Posterior cingulate gyrus (tissue), 11 donors: ENCODE data around the gene NT5DC2.
A peak's percentile ranks its signal among the peaks of the same experiment; 100 is the strongest.

Source experiments
- DNase-seq, 10 donors: peaks; one replicate each; pipeline versions ENCODE4 v3.0.0 to v3.0.0-alpha.2; 2020 to 2021; ENCODE audit warnings: mixed read lengths in 3 of 10
- intact Hi-C: fragments of 100-400 bp; cut with DNase I; formaldehyde crosslinking; loops from one replicate; pipeline ENCODE4 v1.15.1; 2023

The NT5DC2 gene

DNA sequence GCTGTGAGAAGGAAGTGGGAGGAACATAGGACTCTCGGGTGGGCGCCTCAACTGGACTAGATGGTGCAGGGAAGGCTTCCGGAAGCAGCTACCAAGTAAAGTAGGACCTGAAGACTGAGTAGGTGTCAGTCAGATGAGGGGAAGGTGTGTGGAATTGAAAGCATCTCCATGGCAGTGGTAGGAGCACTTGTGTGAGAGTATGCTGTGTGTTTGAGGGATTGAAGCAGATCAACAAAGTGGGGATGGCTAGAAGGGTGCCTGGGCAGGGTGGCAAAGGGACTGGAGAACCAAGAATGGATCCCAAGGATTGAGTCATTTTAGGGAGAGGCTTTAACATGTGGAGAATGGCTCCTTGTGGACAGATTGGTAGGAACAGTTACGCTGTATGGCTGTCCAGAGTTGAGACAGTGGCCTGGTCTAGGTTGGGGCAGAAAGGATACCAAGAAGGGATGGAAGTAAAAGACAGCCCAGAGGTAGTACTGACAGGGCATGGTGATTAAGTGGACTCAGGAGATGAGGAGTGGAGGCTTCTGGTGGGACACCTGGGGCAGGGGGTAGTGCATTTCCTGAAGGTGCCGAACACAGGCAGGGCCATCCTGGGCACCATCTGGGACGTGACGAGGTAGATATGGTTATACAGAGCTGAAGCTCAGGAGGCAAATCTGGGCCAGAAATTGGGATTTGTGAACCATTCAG, 4.2 kb upstream of the NT5DC2 start:
- DNase-seq, result peak in 3 of 10 donors; percentile 1 to 44 (median 5)
- intact Hi-C loops, result loop anchor here (2.0 kb wide), 3 partner anchors 59 to 147 kb away; partner anchors contain the start of gene PBRM1

DNA sequence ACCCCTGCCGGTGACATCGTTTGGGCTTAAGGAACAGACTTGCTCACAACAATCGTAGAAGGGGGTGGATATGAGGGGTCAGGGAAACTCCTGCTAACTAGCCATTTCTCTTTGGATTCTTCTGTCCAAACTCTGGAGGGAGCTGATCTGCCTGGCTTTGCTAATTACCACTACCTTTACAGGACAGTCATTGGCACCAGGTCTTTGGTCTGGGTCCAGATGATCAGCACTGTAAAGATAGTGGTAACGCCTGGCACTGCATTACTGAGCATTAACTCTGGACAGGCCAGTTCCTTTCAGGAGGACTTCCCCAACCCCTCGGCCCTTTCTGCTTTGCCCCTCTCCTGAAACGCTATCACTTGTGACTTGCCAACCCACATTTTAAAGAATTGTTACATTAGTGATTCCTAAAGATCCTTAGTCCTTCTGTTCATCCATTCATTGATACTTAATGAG, 3.5 kb upstream of the NT5DC2 start:
- intact Hi-C loops, result loop anchor here (2.0 kb wide), 3 partner anchors 60 to 148 kb away; partner anchors contain the start of gene PBRM1
- no peak for DNase-seq

DNA sequence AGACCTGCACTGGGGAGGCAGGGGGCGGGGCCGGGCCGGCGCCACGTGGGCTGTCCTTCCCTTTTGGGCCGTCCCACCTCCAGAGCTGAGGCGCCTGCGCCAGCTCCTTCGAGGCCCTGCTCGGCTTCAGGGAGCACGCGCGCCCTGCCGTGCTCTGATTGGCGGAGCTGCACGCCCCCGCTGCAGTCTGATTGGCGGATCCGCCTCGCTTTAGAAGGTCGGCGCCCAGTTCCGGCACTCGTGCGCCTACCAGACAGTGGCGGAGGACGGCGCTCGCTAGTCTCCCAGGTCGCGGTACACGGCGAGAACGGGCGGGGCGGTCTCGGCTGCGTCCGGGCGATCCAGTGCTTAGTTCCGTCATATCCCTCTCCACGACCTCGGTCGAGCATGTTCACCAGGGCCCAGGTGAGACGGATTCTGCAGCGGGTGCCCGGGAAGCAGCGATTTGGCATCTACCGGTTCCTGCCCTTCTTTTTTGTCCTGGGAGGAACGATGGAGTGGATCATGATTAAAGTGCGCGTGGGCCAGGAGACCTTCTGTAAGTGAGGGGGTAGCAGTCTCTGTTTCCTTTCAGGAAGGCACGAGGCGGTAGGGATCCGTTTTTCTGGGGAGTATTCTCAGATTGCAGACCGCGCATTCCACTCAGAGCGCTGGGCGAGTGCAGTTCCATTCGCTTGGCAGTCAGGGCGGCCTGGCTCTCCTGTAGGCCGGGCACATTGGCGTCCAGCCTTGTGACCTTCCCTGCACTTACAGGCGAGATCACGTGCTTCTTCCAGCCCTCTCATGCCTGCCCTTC, 2.9 kb upstream of the NT5DC2 start, which contains the start of gene UQCC5:
UQCC5 (plus strand) TSS at position 237 of the 796 bp plus-strand sequence; CDS start at position 388, 151 bp downstream.
- intact Hi-C loops, result loop anchor here (2.0 kb wide), 3 partner anchors 60 to 148 kb away; partner anchors contain the start of gene PBRM1
- peak; percentile 94 to 100 (median 96) for DNase-seq

DNA sequence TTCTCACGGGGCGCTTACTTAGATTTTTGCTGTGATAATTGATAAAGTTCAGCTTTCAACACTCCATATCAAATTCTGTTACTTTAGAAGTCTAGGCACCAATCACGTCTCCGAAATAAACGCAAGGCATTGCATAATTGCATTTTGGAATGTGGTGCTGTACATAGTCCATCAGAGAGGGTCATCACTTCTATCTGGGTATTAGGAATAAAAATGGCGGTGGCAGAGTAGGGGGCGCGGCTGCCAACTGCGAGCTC, 2.4 kb upstream of the NT5DC2 start:
- intact Hi-C loops, result loop anchor here (2.0 kb wide), 3 partner anchors 61 to 149 kb away; partner anchors contain the start of gene PBRM1
- no peak for DNase-seq

DNA sequence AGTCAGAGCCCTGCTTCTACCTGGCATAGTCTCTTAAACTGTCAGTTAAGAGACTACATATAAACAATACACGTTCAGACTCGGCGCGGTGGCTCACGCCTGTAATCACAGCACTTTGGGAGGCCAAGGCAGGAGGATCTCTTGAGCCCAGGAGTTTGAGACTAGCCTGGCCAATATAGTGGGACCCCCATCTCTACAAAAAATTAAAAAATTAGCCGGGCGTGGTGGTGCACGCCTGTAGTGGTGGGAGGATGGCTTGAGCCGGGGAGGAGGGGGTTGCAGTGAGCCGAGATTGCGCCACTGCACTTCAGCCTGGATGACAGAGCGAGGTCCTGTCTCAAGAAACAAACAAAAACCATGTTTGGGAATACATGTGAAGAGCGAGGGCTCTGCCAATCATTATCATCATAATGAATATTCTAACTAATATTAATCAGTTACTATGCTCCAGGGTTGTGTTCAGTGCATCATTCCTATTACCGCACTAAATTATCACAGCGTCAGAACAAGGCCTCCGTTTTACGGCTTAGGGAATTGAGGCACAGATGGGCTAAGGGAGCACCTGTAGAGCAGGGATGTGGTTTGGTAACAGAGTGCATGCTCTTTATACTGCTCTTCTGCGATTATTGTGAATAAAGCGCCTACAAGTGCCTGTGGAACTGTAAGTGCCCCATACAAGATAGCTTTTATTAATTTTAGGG, 1.9 kb upstream of the NT5DC2 start:
- intact Hi-C loops, result loop anchor here (2.0 kb wide), 3 partner anchors 61 to 149 kb away; partner anchors contain the start of gene PBRM1
- DNase-seq, result peak in 2 of 10 donors; percentile 31 to 48

DNA sequence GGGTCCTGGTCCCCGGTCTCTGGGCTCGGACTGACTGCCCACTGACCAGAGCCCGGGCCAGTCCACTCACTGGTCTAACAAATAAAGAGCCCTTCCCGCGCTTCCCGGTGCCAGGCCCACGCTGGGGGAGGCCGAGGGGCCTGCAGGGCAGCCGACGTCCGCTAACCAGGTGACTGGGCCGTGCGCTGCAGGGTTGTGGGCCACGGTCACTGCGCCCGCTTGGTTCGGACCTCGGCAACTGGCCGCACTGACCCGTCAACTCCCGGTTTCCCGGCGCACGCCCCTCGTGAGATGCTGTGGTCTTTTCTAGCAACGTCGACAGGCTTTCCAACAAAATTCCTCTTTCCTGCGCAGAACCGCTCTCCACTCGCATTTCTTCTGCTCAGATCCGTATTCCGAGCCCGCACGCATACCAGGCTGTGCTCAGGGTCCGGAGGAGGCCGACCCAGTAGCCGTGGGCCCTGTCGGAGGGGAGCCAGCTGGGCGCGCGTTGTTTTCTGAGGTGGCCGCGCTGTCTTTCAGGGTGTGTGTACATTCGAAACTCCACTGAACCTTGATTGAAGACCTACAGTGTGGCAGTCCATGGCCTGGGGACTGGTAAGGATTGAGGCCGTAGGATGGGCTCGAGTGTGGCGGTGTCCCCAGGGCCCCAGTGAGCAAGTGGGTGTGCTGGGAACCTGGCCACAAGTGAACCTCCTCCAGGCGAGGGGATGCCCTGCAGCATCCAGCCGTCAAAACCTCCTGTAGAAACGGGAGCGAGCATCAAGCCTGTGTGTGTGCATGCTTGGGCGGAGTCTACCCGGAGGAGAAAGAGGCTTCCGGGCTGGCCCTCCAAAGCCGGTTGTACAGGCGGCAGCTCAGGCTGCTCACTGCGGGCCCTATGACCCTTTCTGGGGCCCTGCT, 875 bp upstream of the NT5DC2 start:
- intact Hi-C loops, result no loop called here
- DNase-seq, result peak in 4 of 10 donors; percentile 8 to 86 (median 71)

DNA sequence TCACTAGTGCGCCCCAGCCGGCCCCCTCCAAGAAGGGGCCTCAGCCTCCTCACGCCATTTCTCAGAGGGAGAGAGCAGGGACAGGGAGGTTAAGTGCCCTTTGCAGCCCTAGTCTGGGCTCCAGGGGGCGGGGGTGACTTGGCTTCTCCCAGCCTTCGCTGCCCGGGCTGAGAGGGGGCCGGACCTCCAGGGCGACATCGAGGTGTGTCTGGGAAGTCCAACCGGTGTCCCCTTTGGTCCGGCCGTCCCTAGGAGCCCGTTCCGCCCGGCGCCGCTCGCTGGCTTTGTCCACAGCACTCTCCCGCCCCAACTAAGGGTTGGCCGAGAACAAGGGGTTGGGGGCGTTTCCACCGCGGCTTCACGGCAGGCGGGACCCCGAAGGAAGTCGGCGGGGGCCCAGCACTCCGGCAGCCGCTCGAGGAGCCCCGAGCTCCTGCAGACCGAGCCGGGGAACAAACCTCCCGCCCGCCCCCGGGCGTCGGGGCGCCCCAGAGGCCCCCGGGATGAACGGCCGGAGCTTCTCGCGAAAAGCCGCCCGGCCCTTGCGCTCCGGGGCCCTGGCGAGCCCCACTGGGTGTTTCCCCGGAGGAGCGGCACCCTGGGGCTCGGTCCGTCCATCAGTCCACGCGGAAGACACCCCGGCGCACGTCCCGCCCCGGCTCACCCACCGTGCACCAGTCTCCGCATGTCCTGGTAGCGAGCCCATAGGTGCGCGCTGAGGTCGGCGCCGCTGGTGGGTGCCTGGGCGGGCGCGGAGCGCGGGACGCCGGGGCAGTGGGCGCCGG, 627 bp downstream of the NT5DC2 start:
- intact Hi-C loops, result no loop called here
- peak in 5 of 10 donors; percentile 6 to 85 (median 69) for DNase-seq

DNA sequence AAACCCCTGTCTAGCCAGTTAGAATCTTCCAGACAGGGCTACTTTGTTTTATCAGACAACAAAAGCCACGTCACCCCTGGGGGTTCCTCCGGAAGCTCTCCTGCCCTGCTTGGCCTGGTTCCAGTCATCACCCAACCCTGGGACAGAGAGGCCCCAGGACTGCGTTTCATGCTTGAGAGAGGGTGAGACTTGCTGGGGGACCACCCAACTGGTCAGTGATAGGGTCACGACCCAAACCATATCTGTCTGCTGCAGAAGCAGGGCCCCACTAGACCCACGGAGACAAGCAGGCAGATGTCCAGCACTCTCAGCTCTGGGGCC, 1.2 kb downstream of the NT5DC2 start:
- intact Hi-C loops, result no loop called here
- peak in 3 of 10 donors; percentile 2 to 60 (median 56) for DNase-seq

DNA sequence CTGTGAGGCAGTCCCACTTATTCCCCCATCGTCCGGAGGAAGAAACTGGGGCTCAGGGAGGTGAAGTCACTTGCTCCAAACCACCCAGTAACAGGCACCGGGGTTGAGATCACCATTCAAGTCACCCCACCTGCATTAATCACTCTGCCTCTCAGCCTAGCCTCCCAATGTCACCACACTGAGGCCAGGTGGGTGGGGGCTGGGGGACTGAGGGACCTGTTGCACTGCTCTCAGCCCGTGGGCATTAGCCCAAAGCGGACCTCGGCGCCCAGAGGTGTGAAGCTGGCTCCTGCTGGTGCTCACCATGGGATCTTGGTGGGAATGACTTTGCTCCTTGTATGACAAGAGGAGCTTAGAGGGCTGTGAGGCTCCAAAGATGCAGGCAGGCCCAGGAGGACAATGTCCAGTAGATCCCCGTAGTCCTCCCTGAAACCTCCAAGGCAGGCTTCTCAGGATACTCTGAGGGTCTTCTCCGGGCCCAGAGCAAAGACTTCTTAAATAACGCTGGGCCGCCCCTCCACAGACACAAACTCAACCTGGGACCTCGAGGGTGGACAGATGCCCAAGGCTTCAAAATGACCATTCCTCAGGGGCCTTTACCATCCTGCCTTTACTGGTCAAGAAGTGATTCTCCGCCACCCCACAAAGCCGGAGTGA, 1.7 kb downstream of the NT5DC2 start:
- peak in 5 of 10 donors; percentile 4 to 81 (median 48) for DNase-seq
- intact Hi-C loops, result no loop called here

DNA sequence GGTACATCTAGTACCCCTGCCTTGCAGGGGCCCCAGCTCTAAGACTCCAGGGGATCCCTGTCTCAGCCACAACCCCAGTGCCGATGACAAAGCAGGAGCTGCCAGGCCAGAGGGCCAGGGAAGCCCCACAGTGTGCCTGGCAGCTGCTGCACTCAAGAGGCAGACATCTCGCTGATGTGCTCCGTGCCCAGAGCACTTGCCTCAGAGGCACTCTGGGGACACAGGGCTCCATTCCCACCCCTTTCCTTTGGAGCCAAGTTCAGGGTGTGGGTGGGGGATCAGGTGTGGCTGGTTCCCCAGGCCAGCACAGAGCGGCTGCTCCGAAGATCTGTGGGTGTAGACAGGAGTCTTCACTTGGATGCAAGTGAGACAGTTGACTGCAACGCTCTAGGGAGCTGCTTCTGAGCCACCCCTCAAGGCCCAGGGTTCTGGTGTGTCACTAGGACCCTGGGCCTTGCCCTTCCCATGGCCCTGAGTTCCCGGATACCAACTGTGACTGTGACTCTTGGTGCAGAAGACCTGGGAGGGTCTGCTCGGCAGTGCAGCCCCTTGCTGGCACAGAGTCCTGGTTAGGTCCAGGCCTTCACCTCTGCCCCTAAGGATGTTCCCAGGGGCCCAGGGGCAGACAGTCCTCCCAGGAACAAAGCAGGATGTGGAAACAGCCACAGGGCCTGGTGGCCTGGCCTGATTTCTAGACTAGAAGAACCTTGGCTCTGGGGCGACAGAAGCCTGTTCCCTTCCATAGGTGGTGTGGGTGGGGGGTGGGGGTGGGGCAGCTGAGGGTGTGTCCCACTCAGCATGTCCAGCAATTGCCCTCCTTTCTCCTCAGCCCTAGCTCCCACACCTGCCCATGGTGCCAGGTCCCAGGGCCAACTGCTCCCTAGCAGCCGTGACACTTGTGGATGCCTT, 2.5 kb downstream of the NT5DC2 start:
- peak in 5 of 10 donors; percentile 8 to 74 (median 67) for DNase-seq

DNA sequence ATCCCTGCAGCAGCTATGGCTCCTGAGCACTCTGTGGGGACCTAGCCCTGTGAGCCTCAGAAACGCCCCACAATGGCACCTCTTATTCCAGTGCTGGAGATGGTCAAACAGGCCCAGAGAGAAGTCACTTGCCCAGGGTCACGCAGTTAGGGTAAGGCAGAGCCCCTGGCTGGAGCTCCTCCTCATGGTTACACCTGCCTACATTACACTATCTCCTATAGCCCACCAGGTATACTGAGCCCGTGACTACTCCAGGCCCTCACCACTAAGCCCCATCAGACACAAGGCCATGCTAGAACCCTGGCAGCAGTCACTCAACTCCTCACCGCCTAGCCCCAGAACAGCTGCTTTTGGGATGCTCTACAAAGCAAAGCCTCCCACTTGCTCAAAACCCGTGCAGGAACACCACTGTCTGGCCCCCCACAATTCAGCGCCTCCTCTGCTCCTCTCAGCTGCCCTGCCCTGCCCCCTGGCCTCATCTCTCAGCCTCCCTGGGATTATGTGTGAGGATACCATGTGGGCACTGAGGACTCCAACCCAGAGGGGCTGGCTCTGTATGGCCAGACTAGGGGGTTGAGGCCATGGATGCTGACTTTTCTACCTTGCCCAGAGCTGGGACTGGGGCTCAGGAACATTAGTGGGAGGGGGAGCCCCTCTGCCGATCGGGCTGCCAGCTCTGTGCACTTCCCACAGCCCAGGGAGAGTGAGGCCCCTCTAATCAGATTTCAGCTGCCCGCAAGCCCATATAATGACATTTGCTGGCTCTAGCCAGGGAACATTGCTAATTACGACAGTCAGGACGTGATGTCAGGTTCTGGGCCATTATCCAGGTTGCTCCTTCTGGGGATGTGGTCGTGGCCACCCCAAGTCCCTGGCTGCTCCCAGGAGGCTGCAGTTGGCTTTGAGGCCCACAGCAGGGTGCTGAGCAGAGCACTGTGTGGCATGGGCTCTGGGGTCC, 4.0 kb downstream of the NT5DC2 start:
- intact Hi-C loops, result no loop called here
- peak in 6 of 10 donors; percentile 3 to 70 (median 24) for DNase-seq

More for the DNA sequence above, 2.5 kb downstream of the NT5DC2 start:
- intact Hi-C loops, result no loop called here

DNA sequence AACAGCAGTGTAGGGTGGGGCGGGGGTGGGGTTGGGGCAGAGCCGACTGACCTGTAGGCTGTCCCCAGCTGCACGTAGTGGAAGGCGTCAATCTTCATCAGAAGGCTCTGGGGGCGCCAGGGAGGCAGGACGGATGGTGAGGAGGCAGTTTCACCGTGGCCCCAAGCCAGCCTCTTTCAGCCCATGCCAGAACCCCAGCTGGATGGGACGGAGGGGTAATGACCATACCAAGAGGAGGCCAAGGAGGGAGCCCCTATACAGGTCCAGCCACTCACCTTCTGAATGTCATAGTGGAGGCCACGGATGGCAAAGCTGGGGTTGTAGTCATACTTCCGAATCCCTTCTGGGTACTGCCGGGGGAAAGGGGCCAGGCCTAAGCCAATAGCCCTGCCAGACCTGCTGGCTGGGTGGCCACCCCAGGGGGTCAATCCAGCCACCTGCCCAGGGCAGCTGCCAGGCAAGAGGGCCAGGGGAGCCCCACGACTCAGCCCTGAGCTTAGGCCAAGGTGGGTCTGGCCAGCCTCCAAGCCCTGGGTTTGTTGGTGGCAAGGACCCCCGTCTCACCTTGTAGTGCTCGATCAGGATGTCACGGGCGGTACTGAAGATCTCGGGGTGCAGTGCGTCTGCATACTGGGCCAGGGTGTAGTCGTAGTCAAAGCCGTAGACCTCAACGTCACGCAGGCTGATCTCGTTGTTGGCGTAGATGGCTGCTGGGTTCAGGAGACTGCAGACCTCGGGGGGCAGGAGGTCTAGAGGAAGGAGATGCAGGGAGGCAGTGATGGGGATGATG, 4.9 kb downstream of the NT5DC2 start:
- DNase-seq, result peak in 6 of 10 donors; percentile 3 to 83 (median 30)
- intact Hi-C loops, result no loop called here

DNA sequence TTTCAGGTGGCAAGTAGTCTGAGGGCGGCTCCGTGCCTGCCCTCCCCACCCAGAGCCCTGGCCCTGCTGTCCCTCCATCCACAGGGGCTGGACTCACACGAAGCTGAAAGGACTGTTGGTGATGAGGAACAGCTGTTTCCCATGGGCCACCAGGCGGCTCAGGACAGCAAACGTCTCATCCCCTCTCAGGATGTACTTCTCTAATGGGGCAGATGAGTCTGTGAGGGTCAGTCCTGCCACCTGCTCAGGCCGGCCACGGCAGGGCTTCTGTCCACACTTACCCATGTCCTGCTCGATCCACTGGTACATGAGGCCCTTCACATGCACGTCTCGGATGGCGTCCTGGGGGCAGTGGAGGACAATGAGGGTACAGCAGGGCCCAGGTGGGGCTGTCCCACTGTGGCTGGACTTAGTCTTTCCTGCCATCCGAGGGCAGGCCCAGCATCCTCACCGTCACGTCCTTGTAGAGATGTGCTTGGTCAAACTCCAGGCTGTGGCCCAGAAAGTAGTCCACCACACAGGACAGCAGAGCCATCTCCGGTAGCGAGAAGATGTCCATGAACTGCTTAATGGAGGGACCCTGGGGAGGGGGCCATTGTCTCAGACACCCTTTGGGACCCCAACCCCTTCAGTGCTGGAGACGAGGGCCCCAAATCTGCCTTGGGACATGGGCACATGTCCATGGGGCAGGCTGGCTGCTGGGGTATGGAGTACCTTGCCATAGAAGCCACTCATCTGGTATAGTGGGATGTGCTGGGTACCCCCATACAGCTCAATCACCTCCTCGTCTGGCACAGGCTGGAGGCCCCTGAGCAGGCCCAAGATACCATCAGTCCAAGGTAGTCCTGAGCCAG, 5.7 kb downstream of the NT5DC2 start:
- intact Hi-C loops, result no loop called here
- DNase-seq, result peak in 6 of 10 donors; percentile 1 to 77 (median 25)

DNA sequence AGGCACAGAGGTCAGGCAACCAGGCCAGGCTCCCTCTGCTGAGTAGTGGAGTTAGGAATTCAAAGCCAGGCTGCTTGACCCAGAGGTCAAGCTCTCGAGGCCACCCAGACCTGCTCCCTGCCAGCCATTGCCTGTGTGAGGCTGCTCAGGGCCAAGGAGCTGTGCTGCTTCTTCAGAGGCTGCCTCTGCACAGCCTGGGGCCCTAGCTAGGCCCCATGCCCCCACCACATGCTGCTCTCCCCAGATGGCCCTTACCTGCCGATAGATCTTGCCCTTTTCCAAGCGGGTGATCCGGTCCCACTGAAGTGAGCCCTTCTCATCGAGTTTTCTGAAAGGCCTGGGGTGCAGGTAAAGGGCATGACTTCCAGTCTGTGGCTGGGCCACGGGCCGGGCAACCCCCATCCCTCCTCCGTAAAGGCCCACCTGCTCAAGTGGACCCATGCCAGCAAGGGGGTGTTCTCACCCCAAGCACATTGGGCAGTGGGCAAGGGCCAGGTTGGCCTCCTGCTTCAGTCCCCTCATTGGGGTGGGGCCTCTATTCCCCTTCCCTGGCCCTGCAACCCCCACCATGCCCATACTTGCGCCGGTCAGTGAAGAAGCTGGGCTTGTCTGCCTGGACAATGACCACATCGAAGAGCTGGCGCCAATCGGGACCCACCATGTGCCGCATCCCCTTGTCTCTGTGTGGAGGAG, 6.5 kb downstream of the NT5DC2 start:
- DNase-seq, result peak in 4 of 10 donors; percentile 4 to 83 (median 54)
- intact Hi-C loops, result no loop called here
